ENCODE data around the gene CERT1. TPM values are rescaled to one million over a fixed set of nuclear protein-coding genes. Genes with fewer than 3 reads are reported as not detected.

The CERT1 gene
- total and polyA plus RNA-seq, 2 donors (not counting 3 experiments of a cell fraction or from before 2014, with no cell fraction given), result 8.0 to 21.3 TPM

DNA sequence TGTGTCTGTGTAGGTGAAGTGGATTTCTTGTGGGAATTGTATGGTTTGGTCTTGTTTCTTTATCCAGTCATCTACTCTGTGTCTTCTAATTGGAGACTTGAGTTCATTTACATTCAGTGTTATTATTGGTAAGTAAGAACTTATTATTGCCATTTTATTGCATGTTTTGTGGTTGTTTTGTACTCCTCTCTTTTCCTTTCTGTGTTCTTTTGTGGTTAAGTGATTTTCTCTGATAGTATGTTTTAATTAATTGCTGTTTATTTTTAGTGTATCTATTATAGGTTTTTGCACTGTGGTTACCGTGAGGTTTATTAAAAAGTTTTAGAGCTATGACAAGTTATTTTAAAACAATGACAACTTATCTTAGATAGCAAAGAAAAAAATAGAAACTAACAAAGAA is 8.3 kb upstream of the CERT1 start:
- no peaks in the 10 kb centered on the region for H3K27me3 ChIP-seq (ENCODE audit: control insufficient read depth in 2 of 2, insufficient read depth in 2 of 2, low read length in 2 of 2)
- peaks cover 5% of the 10 kb centered on the region for H4K20me1 ChIP-seq (replicated peaks; ENCODE audit: control insufficient read depth, extremely low read depth, insufficient read depth, low read length)
- no peak overlapping the region for H3K4me3 ChIP-seq (replicated peaks in 1 of 3; ENCODE audit: insufficient read depth in 1 of 3, low read depth in 1 of 3, low read length in 3 of 3)
- DNase-seq (ENCODE audit: low read depth, low spot score) (no peak), FAIRE-seq (no peak)
- BruUV-seq (replicated peaks), result no TSS peak
- no peaks in the 10 kb centered on the region for H3K4me1 ChIP-seq (ENCODE audit: control insufficient read depth, extremely low read depth, insufficient read depth, low read length)
- no peak overlapping the region for H3K9ac ChIP-seq (replicated peaks; ENCODE audit: extremely low read depth, insufficient read depth, low read length)
- H3K9me3 ChIP-seq (replicated peaks; ENCODE audit: control insufficient read depth, insufficient read depth, low read length), result no peaks in the 10 kb centered on the region
- POLR2A ChIA-PET, result no interaction called here
- CTCF ChIA-PET, result no interaction called here
- peaks cover 4% of the 10 kb centered on the region for H3K9me1 ChIP-seq (replicated peaks; ENCODE audit: control insufficient read depth, extremely low read depth, insufficient read depth, low read length)
- H3K79me2 ChIP-seq (ENCODE audit: control insufficient read depth, insufficient read depth, low read length), result peaks cover 92% of the 10 kb centered on the region
- TF ChIP-seq GATA2 (IDR thresholded peaks at IDR 0.05; ENCODE audit: insufficient read depth, insufficient read length, low read depth, low read length) (no peak), FOS (IDR thresholded peaks at IDR 0.05; ENCODE audit: borderline replicate concordance, insufficient read depth, low read length) (no peak)
- H3K27ac ChIP-seq (ENCODE audit: insufficient read depth, low read depth, low read length), result no peak overlapping the region
- H3K4me2 ChIP-seq (ENCODE audit: insufficient read depth, low read length), result no peak overlapping the region
- dilution Hi-C loops (cut with MboI; ENCODE audit: extremely low pct_ligation_motif_present, low sequenced_read_pairs), result no loop called here
- intact Hi-C loops (cut with micrococcal nuclease), result no loop called here
- no peaks in the 10 kb centered on the region for H3K36me3 ChIP-seq (ENCODE audit: control insufficient read depth in 2 of 2, extremely low read depth in 1 of 2, insufficient read depth in 2 of 2, low read length in 2 of 2)
- no peak overlapping the region for H2AFZ ChIP-seq (ENCODE audit: low read depth, low read length)

DNA sequence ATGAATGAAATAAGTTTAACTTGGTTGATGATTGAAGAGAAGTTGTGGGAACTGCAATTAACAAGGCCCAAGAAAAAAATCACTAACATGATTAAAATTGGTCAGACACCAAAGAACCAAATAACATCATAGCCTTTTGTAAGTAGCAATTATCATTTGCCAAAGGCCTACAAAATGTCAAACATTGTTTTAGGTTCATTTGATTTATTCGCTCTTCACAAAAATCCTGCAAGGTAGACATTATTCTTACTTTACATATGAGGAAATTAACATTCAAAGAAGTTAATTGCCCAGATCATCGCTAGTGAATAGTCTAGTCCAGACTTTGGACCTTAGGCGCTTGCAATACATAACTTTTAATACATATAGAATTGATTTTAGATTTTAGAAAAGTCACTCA is 2.9 kb upstream of the CERT1 start:
- Histone ChIP-seq H3K4me2 (ENCODE audit: insufficient read depth, low read length) (no peak overlapping the region), H3K79me2 (ENCODE audit: control insufficient read depth, insufficient read depth, low read length) (peaks cover 89% of the 10 kb centered on the region), H3K36me3 (ENCODE audit: control insufficient read depth in 2 of 2, extremely low read depth in 1 of 2, insufficient read depth in 2 of 2, low read length in 2 of 2) (no peaks in the 10 kb centered on the region), H4K20me1 (replicated peaks; ENCODE audit: control insufficient read depth, extremely low read depth, insufficient read depth, low read length) (peaks cover 1% of the 10 kb centered on the region), H3K9ac (replicated peaks; ENCODE audit: extremely low read depth, insufficient read depth, low read length) (no peak overlapping the region), H3K27ac (ENCODE audit: insufficient read depth, low read depth, low read length) (no peak overlapping the region), H3K4me1 (ENCODE audit: control insufficient read depth, extremely low read depth, insufficient read depth, low read length) (peaks cover 21% of the 10 kb centered on the region), H3K9me1 (replicated peaks; ENCODE audit: control insufficient read depth, extremely low read depth, insufficient read depth, low read length) (no peaks in the 10 kb centered on the region), H2AFZ (ENCODE audit: low read depth, low read length) (no peak overlapping the region), H3K9me3 (replicated peaks; ENCODE audit: control insufficient read depth, insufficient read depth, low read length) (no peaks in the 10 kb centered on the region), H3K27me3 (ENCODE audit: control insufficient read depth in 2 of 2, insufficient read depth in 2 of 2, low read length in 2 of 2) (no peaks in the 10 kb centered on the region), H3K4me3 (replicated peaks in 1 of 3; ENCODE audit: insufficient read depth in 1 of 3, low read depth in 1 of 3, low read length in 3 of 3) (no peak overlapping the region)
- ChIA-PET POLR2A (no interaction called here), CTCF (no interaction called here)
- intact Hi-C loops (cut with micrococcal nuclease), result no loop called here
- dilution Hi-C loops (cut with MboI; ENCODE audit: extremely low pct_ligation_motif_present, low sequenced_read_pairs), result no loop called here
- TF ChIP-seq POLR2AphosphoS5 (IDR thresholded peaks at IDR 0.05; ENCODE audit: insufficient read depth, low read depth, low read length), result no peak
- TF ChIP-seq MYC (IDR thresholded peaks at IDR 0.05; ENCODE audit: low read depth, low read length), result no peak
- no peak for TF ChIP-seq EZH2 (IDR thresholded peaks at IDR 0.05; ENCODE audit: borderline replicate concordance, low read depth, low read length, severe bottlenecking)
- TF ChIP-seq, protein P1, sequence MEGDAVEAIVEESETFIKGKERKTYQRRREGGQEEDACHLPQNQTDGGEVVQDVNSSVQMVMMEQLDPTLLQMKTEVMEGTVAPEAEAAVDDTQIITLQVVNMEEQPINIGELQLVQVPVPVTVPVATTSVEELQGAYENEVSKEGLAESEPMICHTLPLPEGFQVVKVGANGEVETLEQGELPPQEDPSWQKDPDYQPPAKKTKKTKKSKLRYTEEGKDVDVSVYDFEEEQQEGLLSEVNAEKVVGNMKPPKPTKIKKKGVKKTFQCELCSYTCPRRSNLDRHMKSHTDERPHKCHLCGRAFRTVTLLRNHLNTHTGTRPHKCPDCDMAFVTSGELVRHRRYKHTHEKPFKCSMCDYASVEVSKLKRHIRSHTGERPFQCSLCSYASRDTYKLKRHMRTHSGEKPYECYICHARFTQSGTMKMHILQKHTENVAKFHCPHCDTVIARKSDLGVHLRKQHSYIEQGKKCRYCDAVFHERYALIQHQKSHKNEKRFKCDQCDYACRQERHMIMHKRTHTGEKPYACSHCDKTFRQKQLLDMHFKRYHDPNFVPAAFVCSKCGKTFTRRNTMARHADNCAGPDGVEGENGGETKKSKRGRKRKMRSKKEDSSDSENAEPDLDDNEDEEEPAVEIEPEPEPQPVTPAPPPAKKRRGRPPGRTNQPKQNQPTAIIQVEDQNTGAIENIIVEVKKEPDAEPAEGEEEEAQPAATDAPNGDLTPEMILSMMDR (IDR thresholded peaks at IDR 0.05; ENCODE audit: extremely low read depth in 1 of 2, insufficient read depth in 1 of 2, low read depth in 1 of 2, low read length in 2 of 2), result no peak
- TF ChIP-seq JUN (IDR thresholded peaks at IDR 0.05; ENCODE audit: borderline replicate concordance, insufficient read depth, insufficient read length, low read depth), result no peak
- no peak for TF ChIP-seq POLR2A (IDR thresholded peaks at IDR 0.05; ENCODE audit: low read depth, low read length)
- TF ChIP-seq, protein P2, sequence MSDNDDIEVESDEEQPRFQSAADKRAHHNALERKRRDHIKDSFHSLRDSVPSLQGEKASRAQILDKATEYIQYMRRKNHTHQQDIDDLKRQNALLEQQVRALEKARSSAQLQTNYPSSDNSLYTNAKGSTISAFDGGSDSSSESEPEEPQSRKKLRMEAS (IDR thresholded peaks at IDR 0.05; ENCODE audit: insufficient read depth, insufficient read length), result no peak
- no peak for TF ChIP-seq GATA2 (IDR thresholded peaks at IDR 0.05; ENCODE audit: insufficient read depth, insufficient read length, low read depth, low read length)
- TF ChIP-seq FOS (IDR thresholded peaks at IDR 0.05; ENCODE audit: borderline replicate concordance, insufficient read depth, low read length), result no peak
- FAIRE-seq (no peak), DNase-seq (ENCODE audit: low read depth, low spot score) (no peak)
- BruUV-seq (replicated peaks), result no TSS peak

All from endothelial cell of umbilical vein (primary cell).